Measurements from ENCODE around the gene ZSCAN16. TPM values are rescaled to one million over a fixed set of nuclear protein-coding genes. Genes with fewer than 3 reads are reported as not detected.

Gene ZSCAN16
- total and polyA plus RNA-seq, 9 of the 15 experiments (the other 6 are each of a cell fraction or from before 2014, with no cell fraction given): 0.08 TPM; not detected in 8

DNA sequence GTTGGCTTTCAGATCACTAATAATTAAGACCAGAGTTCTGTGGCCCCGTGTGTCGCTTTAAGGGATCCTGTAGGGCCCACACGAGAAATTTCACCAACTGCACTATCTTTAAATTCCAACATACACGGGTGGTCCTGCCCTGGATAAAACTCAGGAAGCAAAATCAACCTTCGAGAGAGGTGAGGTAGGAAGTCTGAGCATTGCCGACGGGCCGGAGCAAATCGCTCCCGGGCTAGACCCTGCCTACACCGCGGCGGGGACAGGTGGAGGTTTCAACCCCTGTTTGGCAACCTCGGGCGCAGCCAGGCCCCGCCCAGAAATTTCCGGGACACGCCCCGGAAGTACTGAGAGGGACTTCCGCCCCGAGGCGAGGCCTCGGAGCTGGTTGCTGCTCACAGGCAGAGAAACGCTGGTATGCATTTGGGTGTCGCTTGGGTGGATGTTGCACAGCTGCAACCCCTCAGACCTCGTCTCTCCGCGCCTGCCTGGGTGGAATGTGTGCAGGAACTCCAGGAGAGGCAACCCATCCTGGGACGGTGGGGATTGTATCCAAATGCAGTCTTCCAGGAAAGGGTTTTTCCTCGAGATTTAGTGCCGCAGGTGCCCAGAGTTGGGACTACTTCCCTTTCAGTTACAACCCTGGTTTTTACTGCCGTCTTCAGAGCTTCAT, 37.1 kb downstream of the ZSCAN16 start (continued):
- TF ChIP-seq, protein P1, sequence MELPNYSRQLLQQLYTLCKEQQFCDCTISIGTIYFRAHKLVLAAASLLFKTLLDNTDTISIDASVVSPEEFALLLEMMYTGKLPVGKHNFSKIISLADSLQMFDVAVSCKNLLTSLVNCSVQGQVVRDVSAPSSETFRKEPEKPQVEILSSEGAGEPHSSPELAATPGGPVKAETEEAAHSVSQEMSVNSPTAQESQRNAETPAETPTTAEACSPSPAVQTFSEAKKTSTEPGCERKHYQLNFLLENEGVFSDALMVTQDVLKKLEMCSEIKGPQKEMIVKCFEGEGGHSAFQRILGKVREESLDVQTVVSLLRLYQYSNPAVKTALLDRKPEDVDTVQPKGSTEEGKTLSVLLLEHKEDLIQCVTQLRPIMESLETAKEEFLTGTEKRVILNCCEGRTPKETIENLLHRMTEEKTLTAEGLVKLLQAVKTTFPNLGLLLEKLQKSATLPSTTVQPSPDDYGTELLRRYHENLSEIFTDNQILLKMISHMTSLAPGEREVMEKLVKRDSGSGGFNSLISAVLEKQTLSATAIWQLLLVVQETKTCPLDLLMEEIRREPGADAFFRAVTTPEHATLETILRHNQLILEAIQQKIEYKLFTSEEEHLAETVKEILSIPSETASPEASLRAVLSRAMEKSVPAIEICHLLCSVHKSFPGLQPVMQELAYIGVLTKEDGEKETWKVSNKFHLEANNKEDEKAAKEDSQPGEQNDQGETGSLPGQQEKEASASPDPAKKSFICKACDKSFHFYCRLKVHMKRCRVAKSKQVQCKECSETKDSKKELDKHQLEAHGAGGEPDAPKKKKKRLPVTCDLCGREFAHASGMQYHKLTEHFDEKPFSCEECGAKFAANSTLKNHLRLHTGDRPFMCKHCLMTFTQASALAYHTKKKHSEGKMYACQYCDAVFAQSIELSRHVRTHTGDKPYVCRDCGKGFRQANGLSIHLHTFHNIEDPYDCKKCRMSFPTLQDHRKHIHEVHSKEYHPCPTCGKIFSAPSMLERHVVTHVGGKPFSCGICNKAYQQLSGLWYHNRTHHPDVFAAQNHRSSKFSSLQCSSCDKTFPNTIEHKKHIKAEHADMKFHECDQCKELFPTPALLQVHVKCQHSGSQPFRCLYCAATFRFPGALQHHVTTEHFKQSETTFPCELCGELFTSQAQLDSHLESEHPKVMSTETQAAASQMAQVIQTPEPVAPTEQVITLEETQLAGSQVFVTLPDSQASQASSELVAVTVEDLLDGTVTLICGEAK (IDR thresholded peaks at IDR 0.05): peak; percentile 94
- TF ChIP-seq, protein P1 (CRISPR knock-in tag; IDR thresholded peaks at IDR 0.05): no peak
- TF ChIP-seq KLF13 (tag; IDR thresholded peaks at IDR 0.05; ENCODE audit: borderline replicate concordance, low read depth) (no peak), FOXM1 (IDR thresholded peaks at IDR 0.05; ENCODE audit: low read depth) (no peak), FOXM1 (CRISPR knock-in tag; IDR thresholded peaks at IDR 0.05; ENCODE audit: low read depth) (no peak), MAZ (CRISPR knock-in tag; conservative IDR thresholded peaks at IDR 0.05 in 1 of 2, IDR thresholded peaks at IDR 0.05 in 1 of 2) (no peak; a peak in 1 of 4 replicates), MCM5 (IDR thresholded peaks at IDR 0.05; ENCODE audit: low read depth) (no peak), GTF2F1 (IDR thresholded peaks at IDR 0.05; ENCODE audit: low read depth, low read length) (no peak), TEAD2 (tag; IDR thresholded peaks at IDR 0.05) (no peak)
